Endothelial cell of umbilical vein (primary cell): ENCODE results near the gene ZHX3. TPM values are rescaled to one million over a fixed set of nuclear protein-coding genes. Genes with fewer than 3 reads are reported as not detected.

Source experiments
- BruUV-seq: library from RNA; stranded (reverse); fragments of 400-500 nt; replicated peaks from 2 replicates; lab custom pipeline; 2021; lab: Mats Ljungman, UMichigan
- CTCF ChIA-PET: fragments of 300-600, 350-600 bp; sonication (Branson Sonifier 250); formaldehyde crosslinking; loops from one replicate; lab custom pipeline; 2021; ENCODE audit warnings: antibody characterized with exemption, inconsistent platforms; lab: Charles Lee
- POLR2A ChIA-PET: fragments of 300-600, 350-600 bp; sonication (Branson Sonifier 250); formaldehyde crosslinking; loops from one replicate; lab custom pipeline; 2021; ENCODE audit warnings: antibody characterized with exemption, inconsistent platforms; lab: Charles Lee
- DNase-seq: peaks from one replicate; pipeline ENCODE4 v3.0.0-alpha.2; 2011; ENCODE audit warnings: low read depth, low spot score
- FAIRE-seq: peaks from 2 replicates; lab custom pipeline; 2011; peaks lifted over from hg19 to GRCh38; lab: Jason Lieb, UNC
- H2AFZ ChIP-seq: 2 replicates; pipeline ENCODE4 v1.6.0; 2012; ENCODE audit warnings: low read depth, low read length, control low read depth, inconsistent platforms
- H3K27ac ChIP-seq: 2 replicates; pipeline ENCODE4 v1.5.1; 2011; ENCODE audit warnings: low read depth, mild to moderate bottlenecking, control low read depth, low read length, moderate library complexity; ENCODE audit not compliant: insufficient read depth
- H3K27me3 ChIP-seq, 2 experiments: 2 replicates each; pipeline versions ENCODE4 v1.6.0 to v1.6.1; 2011; ENCODE audit warnings: low read length in 2 of 2, mixed read lengths in 1 of 2; ENCODE audit not compliant: control insufficient read depth in 2 of 2, insufficient read depth in 2 of 2
- H3K36me3 ChIP-seq, 2 experiments: 2 replicates in 1 of 2; 3 replicates in 1 of 2; pipeline ENCODE4 v1.5.1; 2011; ENCODE audit warnings: low read length in 2 of 2, mild to moderate bottlenecking in 1 of 2, moderate library complexity in 1 of 2; ENCODE audit not compliant: control insufficient read depth in 2 of 2, insufficient read depth in 2 of 2; ENCODE audit errors: extremely low read depth in 1 of 2
- H3K4me1 ChIP-seq: 3 replicates; pipeline ENCODE4 v1.5.1; 2011; ENCODE audit warnings: mild to moderate bottlenecking, low read length; ENCODE audit not compliant: control insufficient read depth, insufficient read depth; ENCODE audit errors: extremely low read depth
- H3K4me2 ChIP-seq: 2 replicates; pipeline ENCODE4 v1.6.1; 2011; ENCODE audit warnings: low read length, control low read depth, mixed read lengths; ENCODE audit not compliant: insufficient read depth
- H3K4me3 ChIP-seq, 3 experiments: fragments of 200-600 bp in 1 of 3; sonication (generic), shearing (Covaris generic) in 1 of 3; replicated peaks in 1 of 3; 2 replicates each; pipeline ENCODE4 v1.5.1; 2011 to 2016; ENCODE audit warnings: control low read depth in 3 of 3, low read length in 3 of 3, mild to moderate bottlenecking in 2 of 3, inconsistent platforms in 1 of 3, low read depth in 1 of 3, moderate library complexity in 1 of 3; ENCODE audit not compliant: insufficient read depth in 1 of 3
- H3K79me2 ChIP-seq: 2 replicates; pipeline ENCODE4 v1.6.0; 2012; ENCODE audit warnings: low read length, inconsistent platforms; ENCODE audit not compliant: control insufficient read depth, insufficient read depth
- H3K9ac ChIP-seq: replicated peaks from 2 replicates; pipeline ENCODE3; 2011; ENCODE audit warnings: low read length, control low read depth; ENCODE audit not compliant: insufficient read depth; ENCODE audit errors: extremely low read depth
- H3K9me1 ChIP-seq: replicated peaks from 3 replicates; pipeline ENCODE4 v1.6.0; 2011; ENCODE audit warnings: mild to moderate bottlenecking, low read length; ENCODE audit not compliant: control insufficient read depth, insufficient read depth; ENCODE audit errors: extremely low read depth
- H3K9me3 ChIP-seq: replicated peaks from 2 replicates; pipeline ENCODE4 v1.5.1; 2012; ENCODE audit warnings: low read length, inconsistent platforms; ENCODE audit not compliant: control insufficient read depth, insufficient read depth
- H4K20me1 ChIP-seq: replicated peaks from 2 replicates; pipeline ENCODE3; 2011; ENCODE audit warnings: mild to moderate bottlenecking, low read length; ENCODE audit not compliant: control insufficient read depth, insufficient read depth; ENCODE audit errors: extremely low read depth
- CTCF ChIP-seq, 2 donors: IDR thresholded peaks; 1 replicate in 1 of 2; 2 replicates in 1 of 2; pipeline ENCODE4 v1.5.1; 2011; ENCODE audit warnings: low read length in 2 of 2, mild to moderate bottlenecking in 2 of 2, moderate library complexity in 2 of 2, control low read depth in 1 of 2, inconsistent platforms in 1 of 2, low read depth in 1 of 2; ENCODE audit not compliant: insufficient read depth in 1 of 2; ENCODE audit errors: extremely low read depth in 1 of 2
- EZH2 ChIP-seq: IDR thresholded peaks from 2 replicates; pipeline ENCODE4 v1.6.1; 2012; ENCODE audit warnings: borderline replicate concordance, low read depth, mild to moderate bottlenecking, moderate library complexity, low read length, inconsistent platforms; ENCODE audit not compliant: severe bottlenecking
- FOS ChIP-seq: IDR thresholded peaks from 2 replicates; pipeline ENCODE4 v1.6.1; 2011; ENCODE audit warnings: mild to moderate bottlenecking, low read length, moderate library complexity, borderline replicate concordance; ENCODE audit not compliant: insufficient read depth
- GATA2 ChIP-seq: IDR thresholded peaks from 2 replicates; pipeline ENCODE4 v1.7.0; 2011; ENCODE audit warnings: low read depth, mild to moderate bottlenecking, moderate library complexity, mixed read lengths, low read length; ENCODE audit not compliant: insufficient read length, insufficient read depth
- JUN ChIP-seq: IDR thresholded peaks from 2 replicates; pipeline ENCODE4 v1.6.1; 2011; ENCODE audit warnings: borderline replicate concordance, low read depth; ENCODE audit not compliant: insufficient read length, insufficient read depth
- MAX ChIP-seq: IDR thresholded peaks from 2 replicates; pipeline ENCODE4 v1.6.1; 2011; ENCODE audit not compliant: insufficient read depth, insufficient read length
- MYC ChIP-seq: IDR thresholded peaks from one replicate; pipeline ENCODE4 v1.6.1; 2011; ENCODE audit warnings: mild to moderate bottlenecking, low read depth, low read length
- POLR2A ChIP-seq: IDR thresholded peaks from 2 replicates; pipeline ENCODE4 v1.6.1; 2012; ENCODE audit warnings: low read depth, mild to moderate bottlenecking, control low read depth, low read length
- POLR2AphosphoS5 ChIP-seq: IDR thresholded peaks from 2 replicates; pipeline ENCODE4 v1.6.1; 2012; ENCODE audit warnings: low read depth, mild to moderate bottlenecking, control low read depth, low read length, moderate library complexity; ENCODE audit not compliant: insufficient read depth
- dilution Hi-C: fragments of 300-500 bp; cut with MboI; formaldehyde crosslinking; loops from one replicate; pipeline ENCODE4 v1.15.0; 2019; ENCODE audit warnings: low sequenced_read_pairs; ENCODE audit not compliant: extremely low pct_ligation_motif_present
- intact Hi-C: fragments of 100-400 bp; cut with micrococcal nuclease; formaldehyde crosslinking; loops from one replicate; pipeline ENCODE4 v1.10.0; 2022
- polyA plus RNA-seq, 4 experiments: library from polyadenylated mRNA; depleted of rRNA in 3 of 4; stranded (reverse) in 3 of 4; unstranded in 1 of 4; fragments of >200 nt; gene quantifications; 2 replicates each; pipeline versions ENCODE4 v1.2.1 to v1.2.3, GENCODE V29; 2011 to 2012; ENCODE audit warnings: missing spikeins in 1 of 4
- total RNA-seq: library from RNA; stranded (reverse); gene quantifications from 2 replicates; pipeline ENCODE4 v1.2.3, GENCODE V29; 2021

Gene ZHX3
- total and polyA plus RNA-seq, 2 donors (not counting 3 experiments of a cell fraction or from before 2014, with no cell fraction given), result 7.4 to 17.8 TPM

- H3K27ac ChIP-seq, result no peak overlapping the region
- no peak overlapping the region for H3K4me2 ChIP-seq
- H3K9me3 ChIP-seq, result no peaks in the 10 kb centered on the region
- no peaks in the 10 kb centered on the region for H3K4me1 ChIP-seq
- no peak overlapping the region for H3K9ac ChIP-seq
- intact Hi-C loops (loop anchor here (1.0 kb wide), 1 partner anchor 25 kb away; the partner anchor contains the start of gene PLCG1), dilution Hi-C loops (no loop called here)
- H3K36me3 ChIP-seq, result peaks cover 27 to 63% of the 10 kb centered on the region in 2 experiments
- ChIA-PET CTCF (interaction anchor here (0.7 to 1.1 kb wide), 2 partner anchors 27 to 70 kb away, joined by 3 read pairs; no protein-coding TSS in a partner anchor), POLR2A (no interaction called here)
- no peaks in the 10 kb centered on the region for H4K20me1 ChIP-seq
- H3K4me3 ChIP-seq, result no peak overlapping the region
- DNase-seq (no peak), FAIRE-seq (no peak)
- BruUV-seq, result no TSS peak
- peaks cover 22% of the 10 kb centered on the region for H3K79me2 ChIP-seq
- H2AFZ ChIP-seq, result no peak overlapping the region
- H3K27me3 ChIP-seq, result no peaks in the 10 kb centered on the region
- no peaks in the 10 kb centered on the region for H3K9me1 ChIP-seq
- TF ChIP-seq FOS (no peak), CTCF (IDR thresholded peaks at IDR 0.05; ENCODE audit: extremely low read depth in 1 of 2, insufficient read depth in 1 of 2, low read depth in 1 of 2, low read length in 2 of 2) (no peak), GATA2 (no peak), POLR2A (no peak), MYC (no peak), POLR2AphosphoS5 (no peak), MAX (no peak), JUN (no peak), EZH2 (no peak)
Measured at GRCh38 chr20:41162396-41162795, 155.1 kb downstream of the ZHX3 start.
